GM10266 (cell line): ENCODE data around the gene SQSTM1.

Source experiments
- DNase-seq: peaks from one replicate; pipeline ENCODE4 v3.0.0; 2012; ENCODE audit errors: extremely low spot score
- TF ChIP-seq, protein P1 (sequence below): IDR thresholded peaks from 2 replicates; pipeline ENCODE4 v1.5.1; 2012; ENCODE audit warnings: mild to moderate bottlenecking, low read depth; ENCODE audit not compliant: control insufficient read depth, insufficient read depth; ENCODE audit errors: missing control alignments

Gene SQSTM1

DNA sequence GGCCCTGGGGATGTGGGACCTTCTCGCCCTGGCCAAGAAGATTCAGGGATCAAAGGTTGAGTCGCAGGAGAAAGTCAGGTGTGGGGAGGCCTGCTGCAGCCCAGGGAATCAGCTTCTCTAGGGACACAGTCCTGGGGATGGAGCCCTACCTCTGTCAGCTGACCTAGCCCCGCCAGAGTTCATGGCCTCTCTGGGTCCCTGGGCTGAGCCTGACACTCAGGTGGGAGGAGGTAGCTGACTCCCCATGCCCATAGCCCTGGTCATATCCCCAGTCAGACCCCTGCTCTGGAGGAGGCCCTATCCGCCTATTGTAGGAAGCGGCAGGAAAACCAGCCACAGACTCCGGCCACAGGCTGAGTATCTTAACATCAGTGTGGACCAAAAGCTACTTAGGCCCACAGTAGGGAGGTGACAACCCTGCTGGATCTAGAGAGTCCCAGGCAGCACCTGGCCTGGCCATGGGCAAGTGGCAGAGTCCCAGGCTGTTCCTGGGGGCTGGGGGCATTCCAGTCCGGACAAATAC, 52.9 kb downstream of the SQSTM1 start:
- TF ChIP-seq, protein P1, sequence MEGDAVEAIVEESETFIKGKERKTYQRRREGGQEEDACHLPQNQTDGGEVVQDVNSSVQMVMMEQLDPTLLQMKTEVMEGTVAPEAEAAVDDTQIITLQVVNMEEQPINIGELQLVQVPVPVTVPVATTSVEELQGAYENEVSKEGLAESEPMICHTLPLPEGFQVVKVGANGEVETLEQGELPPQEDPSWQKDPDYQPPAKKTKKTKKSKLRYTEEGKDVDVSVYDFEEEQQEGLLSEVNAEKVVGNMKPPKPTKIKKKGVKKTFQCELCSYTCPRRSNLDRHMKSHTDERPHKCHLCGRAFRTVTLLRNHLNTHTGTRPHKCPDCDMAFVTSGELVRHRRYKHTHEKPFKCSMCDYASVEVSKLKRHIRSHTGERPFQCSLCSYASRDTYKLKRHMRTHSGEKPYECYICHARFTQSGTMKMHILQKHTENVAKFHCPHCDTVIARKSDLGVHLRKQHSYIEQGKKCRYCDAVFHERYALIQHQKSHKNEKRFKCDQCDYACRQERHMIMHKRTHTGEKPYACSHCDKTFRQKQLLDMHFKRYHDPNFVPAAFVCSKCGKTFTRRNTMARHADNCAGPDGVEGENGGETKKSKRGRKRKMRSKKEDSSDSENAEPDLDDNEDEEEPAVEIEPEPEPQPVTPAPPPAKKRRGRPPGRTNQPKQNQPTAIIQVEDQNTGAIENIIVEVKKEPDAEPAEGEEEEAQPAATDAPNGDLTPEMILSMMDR: no peak
- no peak for DNase-seq

DNA sequence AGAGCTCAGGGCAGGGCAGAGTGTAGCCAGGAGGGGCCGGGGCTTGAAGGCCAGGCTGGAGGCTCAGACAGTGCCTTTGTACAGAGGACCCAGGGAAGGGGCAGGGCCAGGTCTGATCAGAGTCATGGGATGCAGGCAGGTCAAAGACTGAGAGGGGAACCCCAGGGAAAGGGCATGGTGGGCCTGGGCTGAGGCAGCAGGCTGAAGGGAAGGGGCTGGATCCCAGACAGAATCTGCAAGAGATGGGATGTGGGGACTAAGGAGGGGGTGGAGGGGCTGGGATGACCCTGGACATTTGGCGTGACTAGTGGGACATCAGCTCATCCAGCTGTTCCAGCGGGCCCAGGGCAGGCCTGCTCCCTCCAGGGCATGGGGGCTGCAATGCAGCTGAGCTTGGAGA, 53.4 kb downstream of the SQSTM1 start:
- no peak for DNase-seq
- TF ChIP-seq, protein P1: no peak

DNA sequence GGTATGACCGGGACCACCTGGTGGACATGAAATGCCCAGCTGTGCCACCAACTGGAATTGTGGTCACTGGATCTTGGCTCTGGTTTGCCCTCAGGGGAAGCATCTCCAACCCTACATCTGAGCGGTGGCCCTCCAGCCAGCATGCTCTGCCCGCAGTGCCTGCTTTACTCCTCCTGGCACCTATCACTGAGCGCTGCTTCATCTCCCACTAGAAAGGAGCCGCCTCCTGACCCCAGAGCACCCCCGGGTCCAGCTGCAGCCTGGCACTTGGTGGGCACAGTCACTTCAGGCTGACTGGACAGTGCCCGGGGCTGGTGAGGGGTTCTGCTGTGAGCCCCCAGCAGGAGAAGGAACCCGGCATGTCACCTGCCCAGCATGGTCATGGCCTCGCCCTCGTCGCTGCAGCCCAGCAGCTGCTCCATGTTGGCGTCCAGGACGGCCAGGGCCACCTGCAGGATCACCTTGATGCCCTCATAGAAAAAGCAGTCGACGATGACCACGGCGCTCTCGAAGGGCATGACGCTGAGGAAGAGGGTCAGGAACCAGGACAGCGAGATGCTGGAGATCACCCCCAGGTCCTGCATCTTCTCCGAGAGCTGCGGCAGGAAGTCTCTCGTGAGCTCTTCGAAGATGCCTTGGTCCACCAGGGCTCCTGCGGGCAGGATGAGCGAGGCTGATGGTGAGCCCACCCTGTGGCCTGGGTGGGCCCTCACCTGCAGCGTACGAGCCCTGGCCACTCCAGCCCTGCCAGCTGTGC, 54.0 kb downstream of the SQSTM1 start:
- TF ChIP-seq, protein P1: no peak
- DNase-seq: no peak

DNA sequence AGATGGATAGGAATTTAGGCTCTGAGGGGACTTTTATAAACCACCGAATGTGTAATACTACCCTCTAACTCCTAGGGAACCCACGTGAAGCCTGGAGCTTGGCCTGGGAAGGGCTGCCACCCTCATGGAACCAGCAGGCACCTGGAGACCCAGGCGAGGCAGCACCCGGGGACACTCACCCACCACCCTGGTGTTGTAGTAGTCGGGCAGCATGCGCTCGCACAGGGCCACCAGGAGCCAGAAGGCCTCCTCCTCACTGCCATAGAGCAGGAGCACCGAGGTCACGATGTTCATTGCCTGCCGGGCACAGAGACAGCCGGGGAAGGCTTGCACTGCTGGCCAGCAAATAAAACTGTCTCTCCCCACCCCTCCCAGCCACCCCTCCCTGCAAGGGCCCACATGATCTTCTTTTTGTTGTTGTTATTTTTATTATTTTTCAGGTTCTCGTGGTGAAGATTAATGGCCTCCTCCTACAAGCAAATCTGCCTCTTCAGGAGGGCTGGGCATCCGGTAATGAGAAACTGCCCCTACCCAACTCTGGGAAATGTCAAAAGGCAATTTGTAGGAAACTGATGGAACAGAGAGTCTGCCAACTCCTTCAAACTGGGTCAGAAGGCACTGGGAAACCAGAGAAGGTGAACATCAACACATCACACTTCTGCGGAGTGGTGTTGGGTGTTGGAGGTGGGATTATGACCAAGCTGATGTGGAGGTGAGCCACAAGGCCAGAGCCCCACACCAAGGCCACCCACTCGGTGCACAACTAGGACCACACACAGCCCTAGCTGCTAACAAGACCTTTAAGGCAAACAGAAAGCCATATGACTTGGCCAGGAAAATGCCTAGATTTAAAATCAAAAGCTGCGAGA, 55.3 kb downstream of the SQSTM1 start:
- DNase-seq: no peak
- TF ChIP-seq, protein P1: no peak

DNA sequence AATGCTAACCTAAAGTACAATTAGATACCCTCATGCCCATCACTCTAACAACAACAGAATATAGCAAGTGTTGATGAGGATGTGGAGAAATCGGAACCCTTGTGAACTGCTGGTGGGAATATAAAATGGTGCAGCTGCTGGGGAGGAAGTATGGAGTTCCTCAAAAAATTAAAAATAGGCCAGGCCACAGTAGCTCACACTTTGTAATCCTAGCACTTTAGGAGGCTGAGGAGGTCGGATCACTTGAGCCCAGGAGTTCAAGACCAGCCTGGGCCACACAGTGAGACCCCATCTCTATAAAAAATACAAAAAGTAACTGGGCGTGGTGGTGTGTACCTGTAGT, 55.9 kb downstream of the SQSTM1 start:
- no peak for DNase-seq
- TF ChIP-seq, protein P1: no peak

DNA sequence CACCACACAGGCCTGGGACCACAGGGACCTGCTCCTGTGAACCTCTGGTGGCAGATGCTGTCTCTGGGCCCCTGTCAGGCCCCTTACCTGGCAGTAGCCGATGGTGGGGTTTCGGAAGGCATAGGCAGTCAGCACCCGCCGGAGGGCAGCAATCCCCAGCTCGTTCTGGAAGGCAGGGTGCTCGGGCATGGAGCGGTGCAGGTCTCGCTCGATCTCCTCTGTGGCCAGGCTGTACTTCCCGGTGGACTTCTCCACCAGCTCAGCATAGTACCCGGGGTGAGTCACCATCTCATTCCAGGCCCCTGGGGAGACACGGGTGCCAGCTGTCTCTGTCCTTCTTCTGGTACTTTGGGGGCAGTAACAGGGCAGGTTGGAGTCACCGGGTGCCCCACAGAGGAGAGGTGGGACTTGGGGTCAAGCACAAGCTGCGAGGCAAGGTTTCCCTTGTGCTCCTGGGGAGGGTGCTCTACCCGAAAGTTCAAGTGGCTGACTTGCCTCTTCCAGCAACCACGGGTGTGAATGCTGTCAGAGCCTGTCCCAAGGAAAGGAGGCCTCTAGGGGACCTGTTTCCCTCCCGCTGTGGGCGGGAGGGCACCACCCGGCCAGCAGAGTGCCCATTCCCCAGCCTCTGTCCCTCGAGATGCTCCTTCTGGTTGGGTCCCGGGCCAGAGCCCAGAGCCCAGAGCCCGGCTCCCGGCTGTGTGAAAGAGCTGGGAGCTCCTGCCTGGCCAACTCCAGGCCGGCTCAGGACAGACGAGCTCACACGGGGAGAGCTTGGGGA, 57.7 kb downstream of the SQSTM1 start:
- no peak for DNase-seq
- TF ChIP-seq, protein P1: no peak
